ENCODE measurements around the gene EDEM1.
"Not testable (repeated sequence)": the region's sequence is repeated elsewhere in the genome, so short reads cannot be mapped to it uniquely, and the experiment has no call there.

The EDEM1 gene

GRCh38 chr3:5179036-5179435, 8.5 kb upstream of the EDEM1 start:
- not testable (repeated sequence) for DNase-seq

- no peak for DNase-seq
Observed at GRCh38 chr3:5181469-5182141, 5.9 kb upstream of the EDEM1 start.

GRCh38 chr3:5183714-5184113, 3.8 kb upstream of the EDEM1 start:
- not testable (repeated sequence) for DNase-seq

- DNase-seq = no peak
Observed at GRCh38 chr3:5184499-5184898, 3.0 kb upstream of the EDEM1 start.

GRCh38 chr3:5185093-5185673, 2.3 kb upstream of the EDEM1 start:
- DNase-seq = no peak

GRCh38 chr3:5186089-5186857, 1.2 kb upstream of the EDEM1 start:
- DNase-seq = no peak

GRCh38 chr3:5186858-5187155, 700 bp upstream of the EDEM1 start:
- DNase-seq = no peak

GRCh38 chr3:5187920-5188418, 462 bp downstream of the EDEM1 start:
- no peak for DNase-seq

GRCh38 chr3:5188419-5189221, 1.1 kb downstream of the EDEM1 start:
- DNase-seq = peak; percentile 37

- DNase-seq = no peak
Observed at GRCh38 chr3:5190147-5190791, 2.8 kb downstream of the EDEM1 start.

GRCh38 chr3:5191555-5192304, 4.2 kb downstream of the EDEM1 start:
- no peak for DNase-seq

- no peak for DNase-seq
Observed at GRCh38 chr3:5192571-5193365, 5.3 kb downstream of the EDEM1 start.

- DNase-seq = no peak
Observed at GRCh38 chr3:5194341-5194740, 6.8 kb downstream of the EDEM1 start.

GRCh38 chr3:5194801-5195509, 7.4 kb downstream of the EDEM1 start:
- peak; percentile 69 for DNase-seq

- peak; percentile 16 for DNase-seq
Observed at GRCh38 chr3:5195605-5196004, 8.1 kb downstream of the EDEM1 start.

- peak; percentile 74 for DNase-seq
Observed at GRCh38 chr3:5197022-5197421, 9.5 kb downstream of the EDEM1 start.

GRCh38 chr3:5197470-5198312, 10.2 kb downstream of the EDEM1 start:
- no peak for DNase-seq

- DNase-seq = no peak
Observed at GRCh38 chr3:5198313-5198677, 10.8 kb downstream of the EDEM1 start.

- DNase-seq = no peak
Observed at GRCh38 chr3:5198986-5199731, 11.7 kb downstream of the EDEM1 start.

All from kidney glomerular epithelial cell (primary cell).